CD4-positive, alpha-beta memory T cell (primary cell): ENCODE data around the gene RASGRP4. TPM values are rescaled to one million over a fixed set of nuclear protein-coding genes. Genes with fewer than 3 reads are reported as not detected.
A peak's percentile ranks its signal among the peaks of the same experiment; 100 is the strongest.
"Not testable (repeated sequence)": the region's sequence is repeated elsewhere in the genome, so short reads cannot be mapped to it uniquely, and the experiment has no call there.

Experiments
- CTCF ChIA-PET: fragments of 350-600 bp; sonication (Branson Sonifier 250); formaldehyde crosslinking; loops from one replicate; lab custom pipeline; 2021; ENCODE audit warnings: inconsistent platforms; ENCODE audit not compliant: partially characterized antibody; lab: Charles Lee
- POLR2A ChIA-PET: fragments of 350-600 bp; sonication (Branson Sonifier 250); formaldehyde crosslinking; loops from one replicate; lab custom pipeline; 2021; ENCODE audit not compliant: partially characterized antibody; lab: Charles Lee
- DNase-seq, 5 donors: peaks; one replicate each; pipeline versions ENCODE4 v3.0.0 to v3.0.0-alpha.2; 2020 to 2022; ENCODE audit warnings: mixed read lengths in 1 of 5
- H3K27ac ChIP-seq: one replicate; pipeline ENCODE4 v1.7.0; 2013; ENCODE audit warnings: low read depth, low read length
- H3K27me3 ChIP-seq: 2 replicates; pipeline ENCODE4 v1.7.0; 2013; ENCODE audit warnings: mild to moderate bottlenecking, low read length, moderate library complexity; ENCODE audit not compliant: insufficient read depth
- H3K36me3 ChIP-seq: 2 replicates; pipeline ENCODE4 v1.7.0; 2013; ENCODE audit warnings: mild to moderate bottlenecking, low read length, moderate library complexity; ENCODE audit not compliant: insufficient read depth
- H3K4me1 ChIP-seq: 2 replicates; pipeline ENCODE4 v1.7.0; 2013; ENCODE audit warnings: mild to moderate bottlenecking, low read length, moderate library complexity; ENCODE audit not compliant: insufficient read depth
- H3K4me3 ChIP-seq, 2 donors: one replicate each; pipeline ENCODE4 v1.7.0; 2013; ENCODE audit warnings: low read length in 2 of 2, mild to moderate bottlenecking in 1 of 2
- H3K9me3 ChIP-seq, 2 donors: one replicate each; pipeline ENCODE4 v1.7.0; 2013; ENCODE audit warnings: low read length in 2 of 2, control low read depth in 1 of 2; ENCODE audit not compliant: control insufficient read depth in 1 of 2
- H3K27ac Mint-ChIP-seq, 7 donors: one replicate each; pipeline ENCODE4 v1.8.0; 2020 to 2021; ENCODE audit warnings: mixed read lengths in 7 of 7, mild to moderate bottlenecking in 6 of 7, inconsistent platforms in 3 of 7, moderate library complexity in 3 of 7
- H3K27me3 Mint-ChIP-seq, 2 donors: one replicate each; pipeline ENCODE4 v1.8.0; 2020 to 2021; ENCODE audit warnings: mixed read lengths in 2 of 2
- H3K36me3 Mint-ChIP-seq, 2 donors: one replicate each; pipeline ENCODE4 v1.8.0; 2020 to 2021; ENCODE audit warnings: mixed read lengths in 2 of 2, inconsistent platforms in 1 of 2, mild to moderate bottlenecking in 1 of 2
- H3K4me1 Mint-ChIP-seq, 4 donors: one replicate each; pipeline ENCODE4 v1.8.0; 2020 to 2021; ENCODE audit warnings: mixed read lengths in 4 of 4, mild to moderate bottlenecking in 1 of 4
- H3K4me3 Mint-ChIP-seq, 8 donors: one replicate each; pipeline ENCODE4 v1.8.0; 2020 to 2021; ENCODE audit warnings: mixed read lengths in 8 of 8, mild to moderate bottlenecking in 7 of 8, moderate library complexity in 6 of 8, inconsistent platforms in 3 of 8
- H3K9me3 Mint-ChIP-seq, 8 donors: one replicate each; pipeline ENCODE4 v1.8.0; 2020 to 2021; ENCODE audit warnings: mixed read lengths in 8 of 8, mild to moderate bottlenecking in 5 of 8, inconsistent platforms in 3 of 8, moderate library complexity in 1 of 8
- intact Hi-C: fragments of 100-400 bp; cut with micrococcal nuclease; formaldehyde crosslinking; loops from one replicate; pipeline ENCODE4 v1.15.1; 2023
- polyA plus RNA-seq, 2 donors: library from polyadenylated mRNA; unstranded; fragments of 300-500 nt; fragmentation: Illumina TruSeq; gene quantifications; one replicate each; pipeline ENCODE4 v1.2.3, GENCODE V29; 2021
- total RNA-seq, 2 experiments: library from RNA; stranded (reverse); gene quantifications; one replicate each; pipeline ENCODE4 v1.2.3, GENCODE V29; 2021

The RASGRP4 gene
- total and polyA plus RNA-seq, 4 experiments from 2014 or later = 0.06 to 0.33 (median 0.31) TPM; not detected in 1

DNA sequence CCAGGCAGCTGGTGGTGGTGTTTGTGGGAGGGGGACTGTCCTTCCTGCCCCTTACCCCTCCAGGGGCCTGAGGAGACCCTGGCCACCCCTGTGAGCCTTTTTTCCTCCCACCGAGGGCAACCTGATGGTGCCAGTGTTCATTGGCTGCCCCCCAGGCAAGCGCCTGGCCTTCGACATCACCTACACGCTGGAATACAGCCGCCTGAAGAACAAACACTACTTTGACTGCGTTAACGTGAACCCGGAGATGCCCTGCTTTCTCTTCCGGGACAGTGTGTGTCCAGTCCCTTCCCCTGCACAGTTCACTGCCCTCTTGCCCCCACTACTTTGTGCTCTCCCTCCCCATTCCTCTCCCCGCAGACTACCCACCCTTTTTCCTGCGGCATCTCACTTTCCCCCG, 59.0 kb downstream of the RASGRP4 start:
- no peaks in the 10 kb centered on the region for H3K9me3 ChIP-seq
- intact Hi-C loops = no loop called here
- ChIA-PET CTCF (no interaction called here), POLR2A (interaction anchor here (0.6 kb wide), 2 partner anchors 10 to 600 kb away, joined by 3 to 4 read pairs; no protein-coding TSS in a partner anchor)
- no peak overlapping the region for H3K4me3 Mint-ChIP-seq
- peaks cover 0 to 9% (median 4%) of the 10 kb centered on the region in 4 donors for H3K4me1 Mint-ChIP-seq
- H3K27me3 Mint-ChIP-seq = peaks cover 2 to 3% of the 10 kb centered on the region in 2 donors
- no peaks in the 10 kb centered on the region for H3K36me3 ChIP-seq
- H3K27me3 ChIP-seq = no peaks in the 10 kb centered on the region
- peak overlapping the region in 1 of 7 donors; percentile 63 for H3K27ac Mint-ChIP-seq
- H3K4me3 ChIP-seq = no peak overlapping the region
- no peak overlapping the region for H3K27ac ChIP-seq
- peaks cover 9% of the 10 kb centered on the region for H3K4me1 ChIP-seq
- DNase-seq = no peak
- H3K9me3 Mint-ChIP-seq = no peaks in the 10 kb centered on the region
- H3K36me3 Mint-ChIP-seq = no peaks in the 10 kb centered on the region

DNA sequence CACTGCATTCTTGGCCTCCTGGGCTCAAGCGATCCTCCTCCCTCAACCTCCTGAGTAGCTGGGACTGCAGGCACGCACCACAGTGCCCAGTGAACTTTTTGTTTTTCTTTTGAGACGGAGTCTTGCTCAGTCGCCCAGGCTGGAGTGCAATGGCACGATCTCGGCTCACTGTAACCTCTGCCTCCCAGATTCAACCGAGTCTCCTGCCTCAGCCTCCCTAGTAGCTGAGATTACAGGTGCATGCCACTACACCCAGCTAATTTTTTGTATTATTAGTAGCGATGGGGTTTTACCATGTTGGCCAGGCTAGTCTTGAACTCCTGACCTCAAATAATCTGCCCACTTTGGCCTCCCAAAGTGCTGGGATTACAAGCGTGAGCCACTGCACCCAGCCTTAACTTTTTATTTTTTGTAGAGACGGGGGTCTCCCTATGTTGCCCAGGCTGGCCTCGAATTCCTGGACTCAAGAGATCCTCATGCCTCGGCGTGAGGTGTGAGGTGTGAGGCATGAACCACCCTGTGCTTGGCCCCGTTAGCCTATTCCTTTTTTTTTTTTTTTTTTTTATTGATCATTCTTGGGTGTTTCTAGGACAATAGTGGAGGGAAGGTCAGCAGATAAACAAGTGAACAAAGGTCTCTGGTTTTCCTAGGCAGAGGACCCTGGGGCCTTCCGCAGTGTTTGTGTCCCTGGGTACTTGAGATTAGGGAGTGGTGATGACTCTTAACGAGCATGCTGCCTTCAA, 62.9 kb downstream of the RASGRP4 start:
- Histone ChIP-seq H3K4me1 (peaks cover 13% of the 10 kb centered on the region), H3K4me3 (peak overlapping the region in 1 of 2 donors; percentile 68)
- peak overlapping the region; percentile 49 to 87 (median 66) for H3K4me3 Mint-ChIP-seq
- H3K9me3 ChIP-seq, DNase-seq, H3K9me3 Mint-ChIP-seq, H3K27ac ChIP-seq, H3K27me3 Mint-ChIP-seq, H3K36me3 Mint-ChIP-seq, H3K27me3 ChIP-seq, H3K27ac Mint-ChIP-seq, H3K36me3 ChIP-seq: not testable (repeated sequence)
- intact Hi-C loops = loop anchor here (1.0 kb wide), 1 partner anchor 11 kb away; the partner anchor contains the start of gene PSMD8
- CTCF ChIA-PET = interaction anchor here (1.1 to 1.2 kb wide), 2 partner anchors 11 to 119 kb away, joined by 3 read pairs; partner anchors contain the start of gene PSMD8
- POLR2A ChIA-PET = interaction anchor here (1.2 to 3.7 kb wide), 2 partner anchors 11 to 40 kb away, joined by 3 to 28 read pairs; partner anchors contain the start of genes FAM98C and PSMD8
- H3K4me1 Mint-ChIP-seq = peaks cover 0 to 26% (median 13%) of the 10 kb centered on the region in 4 donors

DNA sequence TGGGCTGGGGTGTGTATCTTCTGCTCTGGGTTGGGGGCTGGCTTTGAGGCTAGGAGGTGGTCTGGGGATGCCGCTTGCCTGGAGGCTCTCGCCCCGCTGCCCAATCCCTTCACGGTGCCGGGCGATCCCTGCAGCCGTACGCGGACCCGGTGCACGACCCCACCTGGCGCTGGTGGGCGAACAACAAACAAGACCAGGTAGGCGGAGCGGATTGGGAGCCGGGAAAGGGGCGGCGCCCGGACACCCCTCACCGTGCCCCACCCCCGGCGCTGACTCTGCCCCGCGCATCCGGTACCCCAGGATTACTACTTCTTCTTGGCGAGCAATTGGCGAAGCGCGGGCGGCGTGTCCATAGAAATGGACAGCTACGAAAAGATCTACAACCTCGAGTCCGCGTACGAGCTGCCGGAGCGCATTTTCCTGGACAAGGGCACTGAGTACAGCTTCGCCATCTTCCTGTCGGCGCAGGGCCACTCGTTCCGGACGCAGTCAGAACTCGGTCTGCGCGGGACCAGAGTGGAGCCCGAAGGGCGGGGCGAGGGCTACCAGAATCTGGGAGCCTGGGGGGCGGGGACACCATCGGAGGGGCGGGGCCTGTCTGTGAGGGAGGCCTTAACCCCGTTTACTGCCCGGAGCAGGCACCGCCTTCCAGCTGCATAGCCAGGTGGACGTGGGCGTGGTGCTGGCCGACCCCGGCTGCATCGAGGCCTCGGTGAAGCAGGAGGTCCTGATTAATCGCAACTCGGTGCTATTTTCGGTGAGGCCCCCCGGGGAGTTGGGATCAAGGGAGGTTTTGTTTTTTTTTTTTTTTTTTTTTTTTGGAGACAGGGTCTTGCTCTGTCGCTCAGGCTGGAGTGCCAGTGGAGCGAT, 63.7 kb downstream of the RASGRP4 start:
- Mint-ChIP-seq H3K36me3 (no peaks in the 10 kb centered on the region), H3K9me3 (no peaks in the 10 kb centered on the region), H3K27ac (peak overlapping the region in 3 of 7 donors; percentile 8 to 61 (median 48)), H3K4me3 (peak overlapping the region; percentile 80 to 87 (median 86)), H3K4me1 (peaks cover 0 to 26% (median 13%) of the 10 kb centered on the region in 4 donors), H3K27me3 (peaks cover 0 to 7% of the 10 kb centered on the region in 2 donors)
- Histone ChIP-seq H3K4me3 (peak overlapping the region; percentile 61 to 68), H3K9me3 (no peaks in the 10 kb centered on the region), H3K4me1 (peaks cover 13% of the 10 kb centered on the region), H3K36me3 (no peaks in the 10 kb centered on the region), H3K27ac (no peak overlapping the region), H3K27me3 (no peaks in the 10 kb centered on the region)
- POLR2A ChIA-PET = interaction anchor here (0.7 to 3.7 kb wide), 5 partner anchors 8 to 41 kb away, joined by 3 to 28 read pairs (median 3); partner anchors contain the start of genes FAM98C and PSMD8
- DNase-seq = peak; percentile 45 to 74 (median 46)
- CTCF ChIA-PET = interaction anchor here (1.1 to 1.2 kb wide), 2 partner anchors 12 to 118 kb away, joined by 3 read pairs; partner anchors contain the start of gene PSMD8
- intact Hi-C loops = loop anchor here (1.0 kb wide), 1 partner anchor 12 kb away; the partner anchor contains the start of gene PSMD8

DNA sequence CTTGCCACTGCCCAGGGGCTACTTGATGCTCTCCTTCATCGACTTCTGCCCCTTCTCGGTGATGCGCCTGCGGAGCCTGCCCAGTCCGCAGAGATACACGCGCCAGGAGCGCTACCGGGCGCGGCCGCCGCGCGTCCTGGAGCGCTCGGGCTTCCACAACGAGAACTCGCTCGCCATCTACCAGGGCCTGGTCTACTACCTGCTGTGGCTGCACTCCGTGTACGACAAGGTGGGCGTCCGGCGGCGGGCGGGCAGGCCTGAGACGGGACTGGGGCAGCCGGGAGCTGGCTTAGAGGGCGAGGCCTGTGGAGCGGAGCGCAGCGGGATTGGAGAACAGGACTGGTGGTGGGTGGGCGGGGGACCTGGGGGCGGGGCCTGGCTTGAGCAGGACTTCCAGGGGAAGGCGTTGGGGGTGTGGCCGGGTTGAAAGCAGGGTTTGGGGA, 64.4 kb downstream of the RASGRP4 start:
- no peaks in the 10 kb centered on the region for H3K27me3 ChIP-seq
- H3K9me3 ChIP-seq = no peaks in the 10 kb centered on the region
- H3K36me3 ChIP-seq = no peaks in the 10 kb centered on the region
- H3K4me3 ChIP-seq = peak overlapping the region; percentile 11 to 68
- peak overlapping the region; percentile 80 to 87 (median 86) for H3K4me3 Mint-ChIP-seq
- no peaks in the 10 kb centered on the region for H3K9me3 Mint-ChIP-seq
- H3K27me3 Mint-ChIP-seq = peaks cover 0 to 7% of the 10 kb centered on the region in 2 donors
- intact Hi-C loops = loop anchor here (1.0 kb wide), 1 partner anchor 13 kb away; the partner anchor contains the start of gene PSMD8
- DNase-seq = peak; percentile 39 to 74 (median 54)
- ChIA-PET CTCF (interaction anchor here (1.1 kb wide), 1 partner anchor 13 kb away, joined by 3 read pairs; the partner anchor contains the start of gene PSMD8), POLR2A (interaction anchor here (0.7 to 3.7 kb wide), 6 partner anchors 8 to 42 kb away, joined by 3 to 28 read pairs (median 3); partner anchors contain the start of genes FAM98C and PSMD8)
- H3K4me1 Mint-ChIP-seq = peaks cover 0 to 26% (median 13%) of the 10 kb centered on the region in 4 donors
- peaks cover 13% of the 10 kb centered on the region for H3K4me1 ChIP-seq
- peak overlapping the region in 3 of 7 donors; percentile 37 to 69 (median 55) for H3K27ac Mint-ChIP-seq
- no peaks in the 10 kb centered on the region for H3K36me3 Mint-ChIP-seq
- no peak overlapping the region for H3K27ac ChIP-seq

GRCh38 chr19:38360839-38361631, 65.0 kb downstream of the RASGRP4 start:
- Mint-ChIP-seq H3K4me1 (peaks cover 0 to 26% (median 13%) of the 10 kb centered on the region in 4 donors), H3K27ac (peak overlapping the region in 5 of 7 donors; percentile 15 to 69 (median 55)), H3K36me3 (no peaks in the 10 kb centered on the region), H3K27me3 (peaks cover 0 to 4% of the 10 kb centered on the region in 2 donors), H3K9me3 (no peaks in the 10 kb centered on the region), H3K4me3 (peak overlapping the region; percentile 80 to 87 (median 86))
- H3K27ac ChIP-seq = no peak overlapping the region
- H3K36me3 ChIP-seq = no peaks in the 10 kb centered on the region
- intact Hi-C loops = no loop called here
- CTCF ChIA-PET = interaction anchor here (0.8 kb wide), 2 partner anchors 13 to 25 kb away, joined by 3 read pairs; partner anchors contain the start of gene PSMD8
- no peaks in the 10 kb centered on the region for H3K27me3 ChIP-seq
- H3K4me1 ChIP-seq = peaks cover 13% of the 10 kb centered on the region
- DNase-seq = no peak
- POLR2A ChIA-PET = interaction anchor here (0.9 to 3.7 kb wide), 6 partner anchors 8 to 42 kb away, joined by 3 to 28 read pairs (median 3); partner anchors contain the start of genes CATSPERG, FAM98C and PSMD8
- no peaks in the 10 kb centered on the region for H3K9me3 ChIP-seq
- H3K4me3 ChIP-seq = peak overlapping the region; percentile 11 to 68

- intact Hi-C loops = no loop called here
- DNase-seq = no peak
- peaks cover 13% of the 10 kb centered on the region for H3K4me1 ChIP-seq
- Mint-ChIP-seq H3K9me3 (no peaks in the 10 kb centered on the region), H3K27ac (peak overlapping the region in 2 of 7 donors; percentile 52 to 57), H3K27me3 (peaks cover 0 to 4% of the 10 kb centered on the region in 2 donors), H3K36me3 (no peaks in the 10 kb centered on the region), H3K4me1 (peaks cover 0 to 26% (median 13%) of the 10 kb centered on the region in 4 donors), H3K4me3 (peak overlapping the region in 7 of 8 donors; percentile 37 to 87 (median 85))
- H3K36me3 ChIP-seq = no peaks in the 10 kb centered on the region
- H3K9me3 ChIP-seq = no peaks in the 10 kb centered on the region
- ChIA-PET POLR2A (interaction anchor here (0.9 to 3.7 kb wide), 5 partner anchors 9 to 42 kb away, joined by 3 to 28 read pairs (median 3); partner anchors contain the start of genes CATSPERG, FAM98C and PSMD8), CTCF (interaction anchor here (0.6 to 0.8 kb wide), 3 partner anchors 14 to 1087 kb away, joined by 3 read pairs; partner anchors contain the start of gene PSMD8)
- H3K4me3 ChIP-seq = no peak overlapping the region
- H3K27me3 ChIP-seq = no peaks in the 10 kb centered on the region
- no peak overlapping the region for H3K27ac ChIP-seq
Measured at GRCh38 chr19:38360351-38360750, 65.7 kb downstream of the RASGRP4 start.
